GM23248 (cell line): ENCODE measurements around the gene NFX1.

Source experiments
- EZH2 ChIP-seq: fragments of 200-600 bp; sonication (generic); IDR thresholded peaks from 2 replicates; pipeline ENCODE4 v1.6.1; 2018; ENCODE audit warnings: antibody characterized with exemption, mild to moderate bottlenecking; ENCODE audit not compliant: insufficient read depth, poor library complexity, severe bottlenecking
- EZH2phosphoT487 ChIP-seq: fragments of 200-600 bp; sonication (generic); IDR thresholded peaks from 2 replicates; pipeline ENCODE4 v1.6.1; 2018; ENCODE audit warnings: antibody characterized with exemption, moderate library complexity, mild to moderate bottlenecking, low read depth; ENCODE audit not compliant: insufficient read depth

GRCh38 chr9:33375841-33376321 lies 85.6 kb downstream of the NFX1 start:
- TF ChIP-seq EZH2phosphoT487 (no peak), EZH2 (no peak)
